Hematopoietic multipotent progenitor cell treated with erythropoietin and hydrocortisone succinate and interleukin-3 and kit ligand, for 6 days (in vitro differentiated cells): Measurements from ENCODE around the gene RPS19.

Experiments used
- DNase-seq: peaks from one replicate; pipeline ENCODE4 v3.0.0-alpha.2; 2015

The RPS19 gene

DNA sequence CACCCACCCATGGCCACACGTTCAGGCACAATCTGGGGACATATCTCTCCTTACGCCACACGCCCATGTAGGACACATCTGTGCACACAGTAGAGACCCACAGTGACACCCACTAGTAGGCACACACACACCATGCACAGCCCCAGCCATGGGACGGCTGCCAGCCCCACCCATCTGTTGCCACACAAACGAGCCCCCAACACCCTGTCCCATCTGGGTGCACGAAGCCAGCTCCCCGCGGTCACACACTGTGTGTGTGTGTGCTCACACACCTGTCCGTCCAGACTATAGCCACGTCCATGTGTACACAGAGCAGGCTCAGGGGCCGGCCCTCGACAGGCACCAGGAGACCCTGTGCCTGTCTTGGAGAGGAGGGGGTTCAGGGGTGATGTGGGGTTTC lies 57.6 kb downstream of the RPS19 start:
- DNase-seq: no peak

DNA sequence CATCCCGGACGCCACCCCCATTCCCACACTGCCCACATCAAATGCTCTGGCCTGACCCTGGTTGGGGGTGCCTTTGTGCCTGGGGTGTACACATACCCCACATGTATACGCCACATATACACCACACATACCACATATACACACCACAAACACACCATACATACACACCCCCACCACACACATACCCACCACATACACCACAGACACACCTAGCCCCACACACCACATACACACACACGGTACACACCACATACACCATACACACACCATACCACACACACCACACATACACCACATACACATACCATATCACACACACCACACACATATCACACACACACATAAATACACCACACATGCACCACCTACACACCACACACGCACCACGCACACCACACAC lies 58.0 kb downstream of the RPS19 start:
- DNase-seq: no peak

DNA sequence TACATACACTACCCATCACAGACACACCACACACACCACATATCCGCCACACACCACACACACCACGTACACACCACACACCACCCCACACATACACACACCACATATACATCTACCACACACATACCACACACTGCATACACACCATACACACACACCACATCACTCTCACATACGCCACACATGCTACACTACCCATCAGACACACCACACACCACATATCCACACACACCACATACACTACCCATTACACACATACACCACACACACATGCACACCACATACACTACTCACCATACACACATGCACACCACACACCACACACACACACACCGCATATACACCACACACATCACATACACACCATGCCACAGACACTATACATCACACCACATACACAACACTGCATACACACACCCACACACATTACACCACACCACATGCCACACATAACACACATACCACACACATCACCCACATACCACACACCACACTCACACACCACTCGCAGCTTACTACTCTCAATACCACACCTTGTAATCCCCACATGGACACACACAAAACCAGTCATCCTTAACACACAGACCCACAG lies 58.7 kb downstream of the RPS19 start:
- DNase-seq: no peak

DNA sequence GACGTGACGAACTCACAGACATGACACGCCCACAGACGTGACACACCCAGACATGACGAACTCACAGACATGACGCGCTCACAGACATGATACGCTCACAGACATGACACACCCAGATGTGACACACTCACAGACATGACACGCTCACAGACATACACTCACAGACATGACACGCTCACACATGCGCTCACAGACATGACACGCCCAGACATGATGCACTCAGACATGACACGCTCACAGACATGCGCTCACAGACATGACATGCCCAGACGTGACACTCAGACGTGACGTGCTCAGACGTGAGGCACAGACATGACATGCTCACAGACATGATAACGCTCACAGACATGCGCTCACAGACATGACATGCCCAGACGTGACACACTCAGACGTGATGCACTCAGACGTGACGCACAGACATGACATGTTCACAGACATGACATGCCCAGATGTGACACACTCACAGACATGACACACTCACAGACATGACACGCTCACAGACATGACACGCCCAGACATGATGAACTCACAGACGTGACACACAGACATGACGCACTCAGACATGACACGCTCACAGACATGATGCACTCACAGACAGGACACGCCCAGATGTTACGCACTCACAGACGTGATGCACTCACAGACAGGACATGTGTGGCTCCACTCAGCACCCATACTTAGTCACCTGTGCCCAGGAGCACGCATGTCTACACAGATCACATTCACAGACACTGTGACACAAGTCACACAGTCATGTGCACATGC lies 60.1 kb downstream of the RPS19 start:
- no peak for DNase-seq

DNA sequence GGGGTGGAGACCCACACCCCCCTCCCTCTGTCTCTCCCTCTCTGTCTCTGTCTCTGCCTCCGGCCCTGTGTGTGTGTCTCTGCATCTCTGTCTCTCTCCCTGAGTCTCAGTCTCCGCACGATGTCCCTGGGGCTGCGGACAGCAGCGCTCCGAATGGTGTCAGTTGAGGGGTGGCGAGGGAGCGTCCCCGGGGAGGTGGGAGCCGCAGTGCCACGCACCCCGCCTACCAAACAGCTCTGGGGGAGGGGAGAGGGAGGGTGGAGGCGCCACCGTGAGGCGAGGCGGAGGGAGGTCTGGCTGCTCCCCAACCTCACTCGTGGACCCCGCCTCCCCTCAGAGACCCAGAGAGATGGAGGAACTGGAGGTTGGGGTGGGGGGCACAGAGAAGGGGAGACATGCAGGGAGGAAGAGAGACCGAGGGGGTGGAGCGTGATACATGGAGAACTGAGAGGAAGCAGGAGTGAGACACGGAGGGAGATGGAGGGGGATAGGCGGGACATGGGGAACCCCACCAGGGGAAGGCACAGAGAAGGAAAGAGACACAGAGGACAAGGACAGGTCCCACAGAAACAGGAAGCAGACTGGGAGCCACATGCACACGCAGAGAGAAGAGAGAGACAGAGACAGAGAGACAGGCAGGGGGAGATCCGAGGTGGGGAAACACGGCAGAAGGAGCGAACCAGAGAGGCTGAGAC lies 61.0 kb downstream of the RPS19 start:
- no peak for DNase-seq

DNA sequence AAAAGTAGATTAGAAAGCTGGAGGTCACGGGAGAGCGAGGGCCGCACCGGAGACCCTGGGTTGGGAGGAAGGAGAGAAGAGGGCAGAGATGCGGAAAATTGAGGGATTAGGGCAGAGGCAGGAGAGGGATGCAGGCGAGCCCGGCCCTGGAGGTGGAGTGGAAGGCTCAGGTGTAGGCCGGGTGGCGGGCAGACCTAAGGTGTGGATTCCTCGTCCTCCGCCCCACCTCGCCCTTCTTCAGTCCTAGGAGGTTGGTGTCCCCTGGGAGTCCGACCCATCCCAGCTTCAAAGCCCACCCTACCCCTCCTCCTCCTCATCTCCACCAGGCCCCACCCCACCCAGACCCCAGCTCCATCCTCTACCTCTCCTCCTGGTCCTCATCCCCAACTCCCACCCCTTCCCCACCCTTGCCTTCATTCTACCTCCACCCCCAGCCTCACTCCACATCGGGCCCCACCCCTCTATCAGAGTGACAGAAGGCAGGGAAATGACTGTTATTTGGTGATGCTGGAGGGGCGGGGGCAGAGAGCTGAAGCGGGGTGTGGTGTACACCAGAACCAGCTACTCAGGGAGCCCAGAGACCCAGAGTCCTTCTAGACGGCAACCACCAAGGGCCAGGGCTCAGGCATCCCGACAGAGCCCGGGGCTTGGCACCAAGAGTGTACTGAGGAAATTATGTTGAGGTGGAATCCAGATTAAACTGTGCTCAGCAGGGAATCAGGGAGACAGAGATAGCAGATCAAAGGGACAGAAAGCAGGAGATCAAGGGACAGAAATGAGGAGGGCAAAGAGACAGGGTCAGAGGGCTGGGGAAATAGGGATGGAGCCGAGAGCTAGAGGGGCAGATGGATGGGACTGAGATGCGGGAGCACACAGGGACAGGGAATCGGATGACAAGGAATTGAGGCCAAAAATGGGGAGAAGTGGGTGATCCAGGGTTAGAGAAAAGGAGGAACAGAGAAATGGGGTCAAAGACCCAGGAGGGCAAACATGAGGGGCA lies 61.8 kb downstream of the RPS19 start:
- DNase-seq: no peak
